HEK293T (cell line): ENCODE results near the gene MAP2K3.

Experiments
- SP1 ChIP-seq: fragments of 450-650 bp; IDR thresholded peaks from 2 replicates; pipeline ENCODE4 v1.6.1; 2017
- SUZ12 ChIP-seq: fragments of 450-650 bp; IDR thresholded peaks from 2 replicates; pipeline ENCODE4 v1.6.1; 2016; ENCODE audit warnings: mild to moderate bottlenecking
- ZNF384 ChIP-seq: fragments of 450-650 bp; IDR thresholded peaks from 2 replicates; pipeline ENCODE4 v1.6.1; 2016

- no peak for TF ChIP-seq ZNF384
- TF ChIP-seq SUZ12: no peak
- TF ChIP-seq SP1: no peak
These were observed 42.3 kb upstream of the MAP2K3 start for GRCh38 chr17:21242026-21242697.
